ENCODE results near the gene CD55. TPM values are rescaled to one million over a fixed set of nuclear protein-coding genes. Genes with fewer than 3 reads are reported as not detected.

CD55 gene
- total and polyA plus RNA-seq, 2 experiments from 2014 or later: 16.7 to 18.5 TPM

- Mint-ChIP-seq H3K4me1 (no peaks in the 10 kb centered on the region), H3K36me3 (ENCODE audit: low read depth) (no peaks in the 10 kb centered on the region), H3K27ac (no peak overlapping the region), H3K4me3 (no peak overlapping the region), H3K27me3 (ENCODE audit: insufficient read depth, low read depth, poor library complexity) (peaks cover 2% of the 10 kb centered on the region), H3K9me3 (no peaks in the 10 kb centered on the region)
- TF ChIP-seq CTCF (conservative IDR thresholded peaks at IDR 0.05; ENCODE audit: low read depth in 2 of 2) (peak; percentile 81 to 91), ZNF331 (CRISPR knock-in tag; IDR thresholded peaks at IDR 0.05; ENCODE audit: low read depth) (no peak)
- H3K9me2 ChIP-seq (ENCODE audit: insufficient read depth): no peaks in the 10 kb centered on the region
- H4K20me1 ChIP-seq (replicated peaks; ENCODE audit: insufficient read depth): no peaks in the 10 kb centered on the region
- peak; percentile 85 for ATAC-seq
- no peaks in the 10 kb centered on the region for H3K4me1 ChIP-seq (ENCODE audit: insufficient read depth)
- H3K27me3 ChIP-seq (ENCODE audit: insufficient read depth): no peaks in the 10 kb centered on the region
- peak; percentile 78 for DNase-seq (ENCODE audit: low spot score)
- no peak overlapping the region for H3K4me2 ChIP-seq
- no peak overlapping the region for H3K4me3 ChIP-seq
- H3F3A ChIP-seq (replicated peaks; ENCODE audit: low read depth): no peaks in the 10 kb centered on the region
- no peaks in the 10 kb centered on the region for H3K79me2 ChIP-seq (replicated peaks; ENCODE audit: insufficient read depth)
- H3K36me3 ChIP-seq (ENCODE audit: insufficient read depth): no peaks in the 10 kb centered on the region
- H3K27ac ChIP-seq (ENCODE audit: low read depth): no peak overlapping the region
- no peak overlapping the region for H2AFZ ChIP-seq
Observed at GRCh38 chr1:207404849-207405525, 83.5 kb downstream of the CD55 start.

GRCh38 chr1:207405814-207406213, 84.3 kb downstream of the CD55 start:
- Histone ChIP-seq H3K9me2 (ENCODE audit: insufficient read depth) (no peaks in the 10 kb centered on the region), H3K27ac (ENCODE audit: low read depth) (no peak overlapping the region), H4K20me1 (replicated peaks; ENCODE audit: insufficient read depth) (no peaks in the 10 kb centered on the region), H3K4me3 (no peak overlapping the region), H3K36me3 (ENCODE audit: insufficient read depth) (no peaks in the 10 kb centered on the region), H3K4me1 (ENCODE audit: insufficient read depth) (no peaks in the 10 kb centered on the region), H3F3A (replicated peaks; ENCODE audit: low read depth) (no peaks in the 10 kb centered on the region), H2AFZ (no peak overlapping the region), H3K27me3 (ENCODE audit: insufficient read depth) (no peaks in the 10 kb centered on the region), H3K79me2 (replicated peaks; ENCODE audit: insufficient read depth) (no peaks in the 10 kb centered on the region), H3K4me2 (no peak overlapping the region)
- Mint-ChIP-seq H3K4me3 (no peak overlapping the region), H3K27me3 (ENCODE audit: insufficient read depth, low read depth, poor library complexity) (peaks cover 2% of the 10 kb centered on the region), H3K27ac (no peak overlapping the region), H3K4me1 (no peaks in the 10 kb centered on the region), H3K9me3 (no peaks in the 10 kb centered on the region), H3K36me3 (ENCODE audit: low read depth) (no peaks in the 10 kb centered on the region)
- DNase-seq (ENCODE audit: low spot score): no peak
- ATAC-seq: no peak
- TF ChIP-seq STAT1 (IDR thresholded peaks at IDR 0.05; ENCODE audit: unreplicated experiment) (no peak), EZH2 (IDR thresholded peaks at IDR 0.05; ENCODE audit: low read depth, unreplicated experiment) (no peak), POLR2AphosphoS5 (IDR thresholded peaks at IDR 0.05; ENCODE audit: low read depth) (no peak), ZNF331 (CRISPR knock-in tag; IDR thresholded peaks at IDR 0.05; ENCODE audit: low read depth) (no peak), JUNB (IDR thresholded peaks at IDR 0.05; ENCODE audit: unreplicated experiment) (no peak), CREB1 (CRISPR knock-in tag; IDR thresholded peaks at IDR 0.05; ENCODE audit: low read depth) (no peak), EZH2phosphoT487 (IDR thresholded peaks at IDR 0.05; ENCODE audit: unreplicated experiment) (no peak), REST (IDR thresholded peaks at IDR 0.05; ENCODE audit: unreplicated experiment) (no peak), ETS1 (IDR thresholded peaks at IDR 0.05) (no peak), ZNF114 (CRISPR knock-in tag; IDR thresholded peaks at IDR 0.05) (no peak)

All from GM23338 (cell line).